ENCODE data around the gene BOD1L2.

DNA sequence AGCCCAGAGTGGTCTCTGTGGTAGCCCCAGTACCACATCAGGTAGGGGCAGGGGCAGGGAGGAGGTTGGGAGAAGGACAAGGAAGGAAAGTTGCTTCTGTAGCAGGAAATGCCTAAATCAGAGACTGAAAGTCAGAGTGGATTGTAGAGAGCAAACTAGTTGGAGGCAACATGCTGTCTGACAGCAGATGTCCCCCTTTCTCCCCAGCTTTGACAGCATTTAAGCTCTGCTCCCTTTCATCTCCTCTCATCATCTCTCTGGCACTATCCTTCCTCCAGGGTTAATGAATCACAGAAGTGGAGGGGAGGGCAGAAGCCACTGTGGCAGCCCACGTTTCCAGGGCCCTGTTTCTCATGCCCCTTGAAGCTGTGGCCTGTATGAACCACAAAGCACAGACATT, 50.4 kb downstream of the BOD1L2 start:
- TF ChIP-seq, protein P1, sequence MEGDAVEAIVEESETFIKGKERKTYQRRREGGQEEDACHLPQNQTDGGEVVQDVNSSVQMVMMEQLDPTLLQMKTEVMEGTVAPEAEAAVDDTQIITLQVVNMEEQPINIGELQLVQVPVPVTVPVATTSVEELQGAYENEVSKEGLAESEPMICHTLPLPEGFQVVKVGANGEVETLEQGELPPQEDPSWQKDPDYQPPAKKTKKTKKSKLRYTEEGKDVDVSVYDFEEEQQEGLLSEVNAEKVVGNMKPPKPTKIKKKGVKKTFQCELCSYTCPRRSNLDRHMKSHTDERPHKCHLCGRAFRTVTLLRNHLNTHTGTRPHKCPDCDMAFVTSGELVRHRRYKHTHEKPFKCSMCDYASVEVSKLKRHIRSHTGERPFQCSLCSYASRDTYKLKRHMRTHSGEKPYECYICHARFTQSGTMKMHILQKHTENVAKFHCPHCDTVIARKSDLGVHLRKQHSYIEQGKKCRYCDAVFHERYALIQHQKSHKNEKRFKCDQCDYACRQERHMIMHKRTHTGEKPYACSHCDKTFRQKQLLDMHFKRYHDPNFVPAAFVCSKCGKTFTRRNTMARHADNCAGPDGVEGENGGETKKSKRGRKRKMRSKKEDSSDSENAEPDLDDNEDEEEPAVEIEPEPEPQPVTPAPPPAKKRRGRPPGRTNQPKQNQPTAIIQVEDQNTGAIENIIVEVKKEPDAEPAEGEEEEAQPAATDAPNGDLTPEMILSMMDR (IDR thresholded peaks at IDR 0.05): no peak
- TF ChIP-seq EP300 (IDR thresholded peaks at IDR 0.05): no peak

Measured in tibial nerve (tissue), 4 donors.